Stimulated activated CD4-positive, alpha-beta T cell treated with anti-CD3 and anti-CD28 coated beads, Interleukin-4, amount 100 ng/mL, for 24 hours (primary cell): ENCODE results near the gene ASPSCR1.

Experiments
- DNase-seq: peaks from one replicate; pipeline ENCODE4 v3.0.0-alpha.2; 2020

The ASPSCR1 gene

GRCh38 chr17:82001571-82002056 is 24.2 kb downstream of the ASPSCR1 start:
- no peak for DNase-seq

- peak; percentile 58 for DNase-seq
Measured at GRCh38 chr17:82003411-82004381, 26.3 kb downstream of the ASPSCR1 start.

GRCh38 chr17:82004517-82005455 is 27.4 kb downstream of the ASPSCR1 start:
- no peak for DNase-seq

GRCh38 chr17:82005701-82006348 is 28.4 kb downstream of the ASPSCR1 start:
- DNase-seq: no peak

GRCh38 chr17:82006468-82007227 is 29.2 kb downstream of the ASPSCR1 start:
- no peak for DNase-seq

- DNase-seq: no peak
Measured at GRCh38 chr17:82007228-82007494, 29.7 kb downstream of the ASPSCR1 start.

GRCh38 chr17:82007495-82008257 is 30.2 kb downstream of the ASPSCR1 start:
- no peak for DNase-seq

- no peak for DNase-seq
Measured at GRCh38 chr17:82008258-82008940, 31.0 kb downstream of the ASPSCR1 start.

GRCh38 chr17:82008941-82009405 is 31.5 kb downstream of the ASPSCR1 start:
- DNase-seq: no peak

- DNase-seq: no peak
Measured at GRCh38 chr17:82009413-82009812, 32.0 kb downstream of the ASPSCR1 start.

- DNase-seq: no peak
Measured at GRCh38 chr17:82010575-82011525, 33.4 kb downstream of the ASPSCR1 start.

- no peak for DNase-seq
Measured at GRCh38 chr17:82011617-82012187, 34.3 kb downstream of the ASPSCR1 start.

- DNase-seq: no peak
Measured at GRCh38 chr17:82012261-82012639, 34.8 kb downstream of the ASPSCR1 start.

GRCh38 chr17:82012640-82013295 is 35.3 kb downstream of the ASPSCR1 start:
- DNase-seq: no peak

GRCh38 chr17:82013341-82013740 is 35.9 kb downstream of the ASPSCR1 start:
- DNase-seq: no peak

GRCh38 chr17:82013772-82014321 is 36.4 kb downstream of the ASPSCR1 start:
- DNase-seq: no peak

- no peak for DNase-seq
Measured at GRCh38 chr17:82014432-82014831, 37.0 kb downstream of the ASPSCR1 start.

GRCh38 chr17:82014971-82015310 is 37.5 kb downstream of the ASPSCR1 start:
- no peak for DNase-seq
